Esophagus muscularis mucosa (tissue), 4 donors: ENCODE measurements around the gene OR10G7. TPM values are rescaled to one million over a fixed set of nuclear protein-coding genes. Genes with fewer than 3 reads are reported as not detected.

Source experiments
- DNase-seq: peaks from one replicate; pipeline ENCODE4 v3.0.0-alpha.2; 2017; ENCODE audit errors: extremely low spot score
- H3K27ac ChIP-seq, 4 donors: fragments of 200-600 bp; sonication (generic); replicated peaks in 1 of 4; 1 replicate in 3 of 4; 2 replicates in 1 of 4; pipeline ENCODE4 v1.5.1; 2016 to 2019; ENCODE audit warnings: mild to moderate bottlenecking in 1 of 4
- H3K27me3 ChIP-seq, 4 donors: fragments of 200-600 bp; sonication (generic); one replicate each; pipeline versions ENCODE4 v1.5.1 to v1.6.0; 2016 to 2019
- H3K36me3 ChIP-seq, 4 donors: fragments of 200-600 bp; sonication (generic); one replicate each; pipeline ENCODE4 v1.5.1; 2016 to 2019
- H3K4me1 ChIP-seq, 4 donors: fragments of 200-600 bp; sonication (generic); one replicate each; pipeline ENCODE4 v1.5.1; 2016 to 2019
- H3K4me3 ChIP-seq, 4 donors: fragments of 200-600 bp; sonication (generic); 1 replicate in 2 of 4; 2 replicates in 2 of 4; pipeline ENCODE4 v1.5.1; 2016 to 2019; ENCODE audit warnings: mild to moderate bottlenecking in 4 of 4, moderate library complexity in 1 of 4
- H3K9me3 ChIP-seq, 4 donors: fragments of 200-600 bp; sonication (generic); 1 replicate in 3 of 4; 2 replicates in 1 of 4; pipeline ENCODE4 v1.5.1; 2016 to 2019
- EP300 ChIP-seq: sonication (generic); formaldehyde crosslinking; IDR thresholded peaks from one replicate; pipeline ENCODE4 v1.6.1; 2017; ENCODE audit warnings: antibody characterized with exemption
- POLR2A ChIP-seq: fragments of 450-650 bp; IDR thresholded peaks from one replicate; pipeline ENCODE4 v1.6.1; 2017; ENCODE audit warnings: antibody characterized with exemption, moderate library complexity, mild to moderate bottlenecking, low read depth
- POLR2AphosphoS5 ChIP-seq, 2 donors: sonication (generic); formaldehyde crosslinking; IDR thresholded peaks; one replicate each; pipeline ENCODE4 v1.6.1; 2017; ENCODE audit warnings: antibody characterized with exemption in 2 of 2
- WGBS: methylation state at CpG from one replicate; pipeline ENCODE4 v1.1.5; 2018; 5-methylcytosine and 5-hydroxymethylcytosine counted together
- intact Hi-C: fragments of 100-400 bp; cut with DNase I; formaldehyde crosslinking; loops from one replicate; pipeline ENCODE4 v1.15.1; 2023
- total RNA-seq, 4 donors: library from RNA; depleted of rRNA; stranded (reverse); fragments of >200 nt; gene quantifications; one replicate each; pipeline versions ENCODE4 v1.1.0 to v1.2.1, GENCODE V29; 2016
- TF ChIP-seq, protein P1 (sequence below), 3 experiments: fragments of 200-600 bp in 2 of 3; fragments of 450-650 bp in 1 of 3; sonication (generic) in 2 of 3; IDR thresholded peaks; one replicate each; pipeline ENCODE4 v1.5.1; 2017 to 2019; ENCODE audit warnings: antibody characterized with exemption in 3 of 3, mild to moderate bottlenecking in 2 of 3, moderate library complexity in 1 of 3

OR10G7 gene
- total RNA-seq, 4 donors from 2014 or later, result not detected

DNA sequence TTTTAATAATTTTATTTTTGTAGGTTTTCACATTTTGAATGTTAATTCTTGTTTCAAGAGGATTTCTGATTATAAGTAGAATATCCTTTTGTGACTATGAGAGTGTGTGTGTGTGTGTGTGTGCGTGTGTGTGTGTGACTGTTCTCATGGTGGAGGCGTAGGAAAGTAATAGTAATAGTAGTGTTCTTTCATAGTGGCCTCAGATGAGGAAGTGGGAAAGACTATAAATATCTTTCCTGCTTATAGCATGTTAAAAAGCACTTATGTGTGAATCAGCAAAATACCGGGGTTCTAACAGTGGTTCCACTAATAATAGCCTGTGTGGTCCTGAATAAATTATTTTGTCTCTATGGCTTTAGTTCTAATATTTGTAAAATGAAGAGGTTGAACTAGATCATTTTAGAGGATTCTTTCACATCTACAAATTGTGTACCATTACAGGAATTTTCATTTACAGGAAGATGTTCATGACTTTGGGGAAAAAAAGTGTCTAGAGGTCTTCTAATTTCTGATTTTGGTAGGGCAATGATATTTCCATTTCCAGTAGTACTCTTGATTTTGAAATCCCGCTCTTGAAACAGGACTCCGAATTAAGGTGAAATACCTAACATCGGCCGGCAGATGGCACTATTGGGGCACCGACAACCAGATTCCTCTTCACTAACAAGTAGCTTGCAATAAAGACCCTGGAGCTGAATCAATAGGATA lies 29.9 kb upstream of the OR10G7 start:
- no peak for DNase-seq
- Histone ChIP-seq H3K4me3 (no peak overlapping the region), H3K27ac (no peak overlapping the region), H3K27me3 (peaks cover 0 to 48% (median 4%) of the 10 kb centered on the region in 4 donors), H3K36me3 (no peaks in the 10 kb centered on the region), H3K9me3 (no peaks in the 10 kb centered on the region), H3K4me1 (peaks cover 4 to 20% (median 13%) of the 10 kb centered on the region in 4 donors)
- intact Hi-C loops, result loop anchor here (10.0 kb wide), 1 partner anchor 514 kb away; no protein-coding TSS in a partner anchor
- WGBS, result 2% methylated on average over 8 of the region's 8 CpGs
- TF ChIP-seq EP300, result no peak
- TF ChIP-seq POLR2A, result no peak
- no peak for TF ChIP-seq POLR2AphosphoS5 (IDR thresholded peaks at IDR 0.05)
- TF ChIP-seq, protein P1, sequence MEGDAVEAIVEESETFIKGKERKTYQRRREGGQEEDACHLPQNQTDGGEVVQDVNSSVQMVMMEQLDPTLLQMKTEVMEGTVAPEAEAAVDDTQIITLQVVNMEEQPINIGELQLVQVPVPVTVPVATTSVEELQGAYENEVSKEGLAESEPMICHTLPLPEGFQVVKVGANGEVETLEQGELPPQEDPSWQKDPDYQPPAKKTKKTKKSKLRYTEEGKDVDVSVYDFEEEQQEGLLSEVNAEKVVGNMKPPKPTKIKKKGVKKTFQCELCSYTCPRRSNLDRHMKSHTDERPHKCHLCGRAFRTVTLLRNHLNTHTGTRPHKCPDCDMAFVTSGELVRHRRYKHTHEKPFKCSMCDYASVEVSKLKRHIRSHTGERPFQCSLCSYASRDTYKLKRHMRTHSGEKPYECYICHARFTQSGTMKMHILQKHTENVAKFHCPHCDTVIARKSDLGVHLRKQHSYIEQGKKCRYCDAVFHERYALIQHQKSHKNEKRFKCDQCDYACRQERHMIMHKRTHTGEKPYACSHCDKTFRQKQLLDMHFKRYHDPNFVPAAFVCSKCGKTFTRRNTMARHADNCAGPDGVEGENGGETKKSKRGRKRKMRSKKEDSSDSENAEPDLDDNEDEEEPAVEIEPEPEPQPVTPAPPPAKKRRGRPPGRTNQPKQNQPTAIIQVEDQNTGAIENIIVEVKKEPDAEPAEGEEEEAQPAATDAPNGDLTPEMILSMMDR (IDR thresholded peaks at IDR 0.05), result peak; percentile 64 to 76 (median 75)

DNA sequence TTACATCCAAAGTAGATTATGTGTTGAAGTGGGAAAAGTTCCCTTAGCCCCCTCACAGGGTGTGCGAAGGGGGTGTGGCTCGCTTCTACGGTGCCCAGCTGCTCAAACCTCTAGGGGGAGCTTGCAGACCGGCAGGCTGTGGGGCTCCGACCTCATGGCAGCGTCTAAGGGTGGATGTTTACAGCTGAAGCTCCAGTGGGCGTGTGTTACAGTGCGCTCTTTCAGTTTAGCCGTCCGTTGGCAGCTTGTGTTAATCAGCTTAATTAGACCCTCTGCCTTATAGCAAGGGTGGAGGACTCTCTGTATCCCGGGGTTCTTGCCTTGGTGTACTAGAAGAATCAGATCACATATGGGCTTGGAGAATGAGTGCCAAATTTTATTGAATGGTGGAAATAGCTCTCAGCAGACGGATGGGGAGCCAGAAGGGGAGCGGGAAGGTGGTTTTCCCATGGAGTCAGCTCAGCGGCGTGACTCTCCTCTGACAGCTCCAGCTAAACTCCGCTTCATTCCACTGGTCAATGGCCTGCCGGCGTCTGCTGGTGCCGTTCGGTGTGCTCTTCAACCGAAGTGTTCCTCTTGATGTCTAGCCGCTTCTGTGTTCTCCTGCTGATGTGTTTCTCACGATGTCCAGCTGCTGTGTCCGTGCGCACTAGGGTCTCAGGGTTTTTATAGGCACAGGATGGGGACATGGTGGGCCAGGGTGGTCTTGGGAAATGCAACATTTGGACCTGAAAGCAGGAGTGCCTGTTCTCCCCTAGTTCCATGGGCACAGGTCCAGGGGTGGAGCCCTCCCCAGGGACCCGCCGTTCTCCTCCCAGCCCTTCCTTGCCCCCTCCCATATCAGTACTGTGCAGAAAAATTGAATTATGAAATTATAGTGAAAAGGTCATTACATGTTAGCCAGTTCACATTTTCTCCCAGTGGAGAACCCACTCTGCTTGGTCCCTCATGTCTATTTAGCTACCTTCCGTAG lies 28.6 kb upstream of the OR10G7 start:
- no peaks in the 10 kb centered on the region for H3K9me3 ChIP-seq
- WGBS, result 42% methylated on average over 28 of the region's 28 CpGs
- H3K27ac ChIP-seq, result no peak overlapping the region
- H3K4me1 ChIP-seq, result peaks cover 0 to 15% (median 8%) of the 10 kb centered on the region in 4 donors
- H3K36me3 ChIP-seq, result no peaks in the 10 kb centered on the region
- no peak for TF ChIP-seq EP300
- no peak for TF ChIP-seq POLR2A
- TF ChIP-seq, protein P1 (IDR thresholded peaks at IDR 0.05), result peak in 2 of 3 experiments; percentile 12 to 37
- TF ChIP-seq POLR2AphosphoS5 (IDR thresholded peaks at IDR 0.05), result no peak
- H3K27me3 ChIP-seq, result peaks cover 0 to 36% (median 0%) of the 10 kb centered on the region in 4 donors
- intact Hi-C loops, result loop anchor here (10.0 kb wide), 1 partner anchor 515 kb away; no protein-coding TSS in a partner anchor
- DNase-seq, result no peak
- peak overlapping the region in 3 of 4 donors; percentile 28 to 34 (median 28) for H3K4me3 ChIP-seq

DNA sequence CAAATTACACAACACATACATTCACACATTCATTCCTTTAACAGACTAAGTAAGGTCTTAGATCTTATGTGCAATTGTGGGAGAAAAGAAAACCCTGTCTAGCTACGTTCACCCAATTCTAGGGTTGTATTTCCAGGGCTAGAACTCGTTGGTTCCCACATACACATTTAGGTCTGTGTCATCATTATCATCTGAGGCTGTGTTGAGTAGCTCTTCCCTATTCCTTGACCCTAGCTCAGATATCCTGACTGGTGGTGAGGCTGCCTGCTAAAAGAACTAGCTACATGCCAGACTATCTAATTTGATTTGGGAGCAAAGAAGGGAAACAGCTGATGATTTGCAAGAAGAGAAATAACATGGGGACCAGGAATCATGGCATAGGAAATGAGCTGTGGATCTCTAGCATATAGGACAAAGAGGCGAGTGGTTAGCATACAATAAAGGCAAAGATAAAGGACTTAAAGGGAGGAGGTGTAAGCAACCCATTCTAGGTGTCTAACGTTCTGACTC lies 27.5 kb upstream of the OR10G7 start:
- TF ChIP-seq POLR2A (no peak), POLR2AphosphoS5 (IDR thresholded peaks at IDR 0.05) (no peak), EP300 (no peak)
- TF ChIP-seq, protein P1 (IDR thresholded peaks at IDR 0.05), result no peak
- Histone ChIP-seq H3K9me3 (no peaks in the 10 kb centered on the region), H3K27ac (no peak overlapping the region), H3K27me3 (peaks cover 0 to 36% (median 0%) of the 10 kb centered on the region in 4 donors), H3K4me1 (peaks cover 0 to 15% (median 8%) of the 10 kb centered on the region in 4 donors), H3K36me3 (no peaks in the 10 kb centered on the region), H3K4me3 (no peak overlapping the region)
- intact Hi-C loops, result no loop called here
- 61% methylated on average over 4 of the region's 4 CpGs for WGBS
- no peak for DNase-seq

DNA sequence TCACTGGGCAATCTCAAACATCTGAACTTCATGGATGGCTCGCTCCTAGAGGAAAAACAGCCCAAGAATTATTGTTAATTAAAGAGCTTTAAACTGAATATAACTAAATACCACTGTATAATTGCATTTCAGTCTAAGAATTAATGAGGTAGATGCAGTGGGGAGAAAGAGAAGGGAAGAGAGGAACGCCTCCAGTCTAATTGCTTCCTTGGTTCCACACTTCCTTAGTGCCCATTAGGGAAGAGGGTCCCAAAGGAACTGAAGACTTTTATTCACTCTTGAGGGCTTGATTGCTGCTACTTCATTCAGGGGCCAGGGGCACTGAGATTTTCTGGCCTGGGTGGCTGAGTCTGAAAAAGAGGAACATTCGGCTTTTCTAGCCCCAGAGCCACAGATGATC lies 11.8 kb upstream of the OR10G7 start:
- H3K4me3 ChIP-seq, result no peak overlapping the region
- no peak for DNase-seq
- H3K9me3 ChIP-seq, result no peaks in the 10 kb centered on the region
- WGBS, result 83% methylated on average over 3 of the region's 3 CpGs
- intact Hi-C loops, result no loop called here
- no peaks in the 10 kb centered on the region for H3K4me1 ChIP-seq
- no peaks in the 10 kb centered on the region for H3K27me3 ChIP-seq
- TF ChIP-seq POLR2A, result no peak
- TF ChIP-seq EP300, result no peak
- TF ChIP-seq, protein P1 (IDR thresholded peaks at IDR 0.05), result no peak
- TF ChIP-seq POLR2AphosphoS5 (IDR thresholded peaks at IDR 0.05), result no peak
- no peak overlapping the region for H3K27ac ChIP-seq
- H3K36me3 ChIP-seq, result no peaks in the 10 kb centered on the region
